HepG2 (cell line): ENCODE data around the gene KIAA0232. TPM values are rescaled to one million over a fixed set of nuclear protein-coding genes. Genes with fewer than 3 reads are reported as not detected.

Experiments used
- ATAC-seq: fragments of 200-7000 bp; cut with Tn5 transposase; 3 replicates; pipeline ENCODE4 v1.9.1; 2020; ENCODE audit warnings: mild to moderate bottlenecking, moderate library complexity
- BruUV-seq: library from RNA; stranded (reverse); fragments of 400-500 nt; replicated peaks from 2 replicates; lab custom pipeline; 2021; lab: Mats Ljungman, UMichigan
- CTCF ChIA-PET: fragments of 300-600 bp; formaldehyde crosslinking; extraction: SDS; loops from one replicate; lab custom pipeline; 2021; ENCODE audit warnings: low total read pairs, inconsistent platforms, low intra/inter-chr PET ratio; lab: Yijun Ruan, JAX
- POLR2A ChIA-PET: fragments of 350-600 bp; sonication (Branson Sonifier 250); formaldehyde crosslinking; loops from one replicate; lab custom pipeline; 2020; ENCODE audit warnings: antibody characterized with exemption, inconsistent platforms; lab: Yijun Ruan, JAX
- DNase-seq: peaks from one replicate; pipeline ENCODE4 v3.0.0-alpha.2; 2015; ENCODE audit warnings: low spot score
- FAIRE-seq: peaks from 3 replicates; lab custom pipeline; 2011; peaks lifted over from hg19 to GRCh38; lab: Jason Lieb, UNC
- H2AFZ ChIP-seq: one replicate; pipeline ENCODE4 v1.6.1; 2011; ENCODE audit warnings: low read length, inconsistent platforms
- H3K27ac ChIP-seq: fragments of 300-600 bp; 3 replicates; pipeline ENCODE4 v1.8.0; 2011; ENCODE audit warnings: mixed run types, mild to moderate bottlenecking, mixed read lengths, low read length, inconsistent platforms; ENCODE audit not compliant: insufficient read depth; ENCODE audit errors: extremely low read length
- H3K27me3 ChIP-seq, 2 experiments: fragments of 200-600 bp in 1 of 2; 2 replicates in 1 of 2; 3 replicates in 1 of 2; pipeline versions ENCODE4 v1.6.0 to v1.8.0; 2011; ENCODE audit warnings: low read length in 2 of 2, mild to moderate bottlenecking in 2 of 2, moderate library complexity in 2 of 2, inconsistent platforms in 1 of 2; ENCODE audit not compliant: insufficient read depth in 2 of 2, control insufficient read depth in 1 of 2
- H3K36me3 ChIP-seq, 2 experiments: fragments of 200-600 bp in 1 of 2; replicated peaks in 1 of 2; 2 replicates in 1 of 2; 3 replicates in 1 of 2; pipeline versions ENCODE4 v1.5.1 to v1.8.0; 2011; ENCODE audit warnings: low read length in 2 of 2, inconsistent platforms in 1 of 2; ENCODE audit not compliant: insufficient read depth in 2 of 2, control insufficient read depth in 1 of 2
- H3K4me1 ChIP-seq: 2 replicates; pipeline ENCODE4 v1.5.1; 2012; ENCODE audit warnings: low read length, inconsistent platforms; ENCODE audit not compliant: insufficient read depth
- H3K4me2 ChIP-seq: 2 replicates; pipeline ENCODE4 v1.6.0; 2011; ENCODE audit warnings: low read depth, low read length, inconsistent platforms
- H3K4me3 ChIP-seq, 3 experiments: fragments of 200-600 bp in 1 of 3; sonication (generic), shearing (Covaris generic) in 1 of 3; replicated peaks in 1 of 3; 2 replicates each; pipeline ENCODE4 v1.5.1; 2011 to 2016; ENCODE audit warnings: low read length in 3 of 3, inconsistent platforms in 2 of 3, low read depth in 2 of 3, mild to moderate bottlenecking in 2 of 3, control low read depth in 1 of 3, mixed read lengths in 1 of 3; ENCODE audit not compliant: insufficient read depth in 1 of 3
- H3K79me2 ChIP-seq: one replicate; pipeline ENCODE4 v1.6.1; 2011; ENCODE audit warnings: low read length, inconsistent platforms; ENCODE audit not compliant: insufficient read depth
- H3K9ac ChIP-seq: 2 replicates; pipeline ENCODE4 v1.6.0; 2011; ENCODE audit warnings: mild to moderate bottlenecking, low read depth, low read length, inconsistent platforms; ENCODE audit not compliant: insufficient read depth
- H3K9me3 ChIP-seq: 2 replicates; pipeline ENCODE4 v1.5.1; 2012; ENCODE audit warnings: mild to moderate bottlenecking, low read length
- H4K20me1 ChIP-seq: 2 replicates; pipeline ENCODE4 v1.6.0; 2011; ENCODE audit warnings: inconsistent platforms, mild to moderate bottlenecking, low read length, moderate library complexity; ENCODE audit not compliant: insufficient read depth
- ARNTL ChIP-seq: sonication (generic); formaldehyde crosslinking; IDR thresholded peaks from 2 replicates; pipeline ENCODE4 v1.4.0; 2020; ENCODE audit warnings: mild to moderate bottlenecking, missing genetic modification reagents
- BRF2 ChIP-seq: sonication (generic); formaldehyde crosslinking; IDR thresholded peaks from 2 replicates; pipeline ENCODE4 v1.8.1; 2022; ENCODE audit warnings: mild to moderate bottlenecking, missing genetic modification reagents
- DR1 ChIP-seq: sonication (generic); formaldehyde crosslinking; IDR thresholded peaks from 2 replicates; pipeline ENCODE4 v1.8.0; 2021; ENCODE audit warnings: mild to moderate bottlenecking, missing genetic modification reagents, inconsistent platforms
- GZF1 ChIP-seq: sonication (generic); formaldehyde crosslinking; IDR thresholded peaks from 2 replicates; pipeline ENCODE4 v1.5.1; 2020; ENCODE audit warnings: mild to moderate bottlenecking, missing genetic modification reagents
- HDAC1 ChIP-seq: sonication (generic); formaldehyde crosslinking; IDR thresholded peaks from 2 replicates; pipeline ENCODE4 v1.5.1; 2020; ENCODE audit warnings: mild to moderate bottlenecking, missing genetic modification reagents
- HNRNPL ChIP-seq: fragments of 200-400 bp; formaldehyde crosslinking; IDR thresholded peaks from 2 replicates; pipeline ENCODE4 v1.6.1; 2017; ENCODE audit warnings: mild to moderate bottlenecking, low read depth, low read length
- IKZF1 ChIP-seq: fragments of 450-650 bp; IDR thresholded peaks from 2 replicates; pipeline ENCODE4 v1.7.1; 2016
- MIER2 ChIP-seq: IDR thresholded peaks from 2 replicates; pipeline ENCODE4 v1.6.1; 2016; ENCODE audit warnings: missing biosample characterization, missing genetic modification reagents
- MZF1 ChIP-seq: sonication (generic); formaldehyde crosslinking; IDR thresholded peaks from 2 replicates; pipeline ENCODE4 v1.8.1; 2023; ENCODE audit warnings: mild to moderate bottlenecking, missing genetic modification reagents, borderline replicate concordance
- NCOA5 ChIP-seq: sonication (generic); formaldehyde crosslinking; IDR thresholded peaks from 2 replicates; pipeline ENCODE4 v1.4.0; 2020; ENCODE audit warnings: missing genetic modification reagents
- PLSCR1 ChIP-seq: sonication (generic); formaldehyde crosslinking; IDR thresholded peaks from 2 replicates; pipeline ENCODE4 v1.5.0; 2020; ENCODE audit warnings: missing genetic modification reagents, mild to moderate bottlenecking, borderline replicate concordance
- ZBTB46 ChIP-seq: sonication (generic); formaldehyde crosslinking; IDR thresholded peaks from 2 replicates; pipeline ENCODE4 v1.4.0; 2020; ENCODE audit warnings: mild to moderate bottlenecking, missing genetic modification reagents, borderline replicate concordance
- ZNF224 ChIP-seq: sonication (generic); formaldehyde crosslinking; IDR thresholded peaks from 2 replicates; pipeline ENCODE4 v1.5.0; 2020; ENCODE audit warnings: mild to moderate bottlenecking, missing genetic modification reagents
- ZNF414 ChIP-seq: sonication (generic); formaldehyde crosslinking; IDR thresholded peaks from 2 replicates; pipeline ENCODE4 v1.5.0; 2020; ENCODE audit warnings: missing genetic modification reagents
- ZNF44 ChIP-seq: sonication (generic); formaldehyde crosslinking; IDR thresholded peaks from 2 replicates; pipeline ENCODE4 v1.5.1; 2020; ENCODE audit warnings: mild to moderate bottlenecking, missing genetic modification reagents
- ZNF557 ChIP-seq: sonication (generic); formaldehyde crosslinking; IDR thresholded peaks from 2 replicates; pipeline ENCODE4 v1.4.0; 2020; ENCODE audit warnings: missing genetic modification reagents
- ZNF704 ChIP-seq: sonication (generic); formaldehyde crosslinking; IDR thresholded peaks from 2 replicates; pipeline ENCODE4 v1.8.1; 2023; ENCODE audit warnings: mild to moderate bottlenecking, inconsistent platforms, moderate library complexity, missing genetic modification reagents, borderline replicate concordance
- ZNF746 ChIP-seq: sonication (generic); formaldehyde crosslinking; IDR thresholded peaks from 2 replicates; pipeline ENCODE4 v1.8.0; 2022; ENCODE audit warnings: mild to moderate bottlenecking, missing genetic modification reagents
- WGBS: methylation state at CpG from one replicate; pipeline ENCODE4 v1.1.6; 2017; ENCODE audit warnings: low lambda C conversion rate; 5-methylcytosine and 5-hydroxymethylcytosine counted together
- in situ Hi-C: cut with HindIII; loops from 2 replicates; pipeline ENCODE4 v1.10.0; 2017; ENCODE audit warnings: low pct_unique_long_range_greater_than_20kb; ENCODE audit not compliant: extremely low pct_ligation_motif_present
- intact Hi-C: fragments of 100-400 bp; cut with micrococcal nuclease; formaldehyde crosslinking; loops from one replicate; pipeline ENCODE4 v1.10.0; 2022; ENCODE audit not compliant: unreplicated experiment
- polyA plus RNA-seq, 8 experiments: library from polyadenylated mRNA; depleted of rRNA in 3 of 8; stranded (reverse) in 7 of 8; unstranded in 1 of 8; fragments of >200 nt; fragmentation: Illumina TruSeq in 4 of 8; extraction: Trizol in 4 of 8; gene quantifications; 2 replicates each; pipeline versions ENCODE4 v1.2.1 to v1.2.3, GENCODE V29; 2011 to 2016; ENCODE audit warnings: low read depth in 4 of 8, missing spikeins in 1 of 8, mixed read lengths in 1 of 8; ENCODE audit not compliant: insufficient read depth in 1 of 8
- total RNA-seq, 5 experiments: library from RNA; depleted of rRNA; stranded (reverse); fragments of >200 nt; fragmentation: Illumina TruSeq; extraction: Trizol; gene quantifications; 2 replicates each; pipeline ENCODE4 v1.2.3, GENCODE V29; 2016; ENCODE audit warnings: low read depth in 1 of 5

The KIAA0232 gene
- total and polyA plus RNA-seq, 2 of the 13 experiments (the other 11 are each of a cell fraction or from before 2014, with no cell fraction given), result 7.8 to 17.1 TPM

- TF ChIP-seq ZNF414 (CRISPR knock-in tag), result 0 out of 2 replicates have a peak, but pooled peaks have one; percentile 10
- 0 out of 2 replicates have a peak, but pooled peaks have one; percentile 20 for TF ChIP-seq HNRNPL
- TF ChIP-seq ZBTB46 (CRISPR knock-in tag), result no peak
These were observed 28.6 kb upstream of the KIAA0232 start (continued) for GRCh38 chr4:6753891-6754290.

DNA sequence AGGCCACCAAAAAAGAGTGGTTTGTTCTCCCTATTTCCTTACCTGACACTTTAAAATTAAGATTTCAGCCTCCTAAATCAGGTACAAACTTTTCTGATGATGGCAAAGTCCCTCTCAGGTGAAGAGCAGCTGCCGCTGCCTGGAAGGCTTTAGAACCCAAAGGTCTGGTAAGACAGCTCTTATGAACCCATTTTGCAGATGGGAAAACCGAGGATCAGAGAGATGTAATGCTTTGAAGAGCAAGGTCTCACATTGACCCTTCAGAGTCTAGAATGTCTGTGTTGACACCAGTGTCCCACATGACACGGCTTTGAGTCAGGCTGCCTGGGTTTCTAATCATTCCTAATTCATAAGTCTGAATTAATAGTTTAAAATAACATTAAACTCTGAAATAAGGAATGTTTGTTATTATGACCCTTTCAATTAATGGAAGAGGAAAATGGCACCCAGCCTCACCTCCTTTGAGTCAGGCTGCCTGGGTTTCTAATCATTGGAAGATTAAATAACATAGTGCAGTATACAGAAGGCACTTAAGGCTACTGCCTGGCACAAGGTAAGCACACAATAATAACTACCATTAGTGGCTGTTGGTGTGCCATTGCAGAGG lies 27.9 kb upstream of the KIAA0232 start:
- no peak; the same call in 2 of the 3 replicates for ATAC-seq
- peaks cover 67% of the 10 kb centered on the region for H3K4me1 ChIP-seq
- H2AFZ ChIP-seq, result no peak overlapping the region
- TF ChIP-seq ARNTL (CRISPR knock-in tag), result no peak
- no peak for TF ChIP-seq MZF1 (CRISPR knock-in tag)
- TF ChIP-seq MIER2 (CRISPR knock-in tag), result no peak
- TF ChIP-seq ZNF224 (CRISPR knock-in tag), result no peak
- TF ChIP-seq GZF1 (CRISPR knock-in tag), result no peak
- TF ChIP-seq ZNF557 (CRISPR knock-in tag), result no peak
- TF ChIP-seq BRF2, result 0 out of 2 replicates have a peak, but pooled peaks have one; percentile 8
- TF ChIP-seq ZNF746 (CRISPR knock-in tag), result no peak
- no peak for TF ChIP-seq NCOA5 (CRISPR knock-in tag)
- 0 out of 2 replicates have a peak, but pooled peaks have one; percentile 3 for TF ChIP-seq ZNF44 (CRISPR knock-in tag)
- TF ChIP-seq IKZF1, result no peak
- no peak for TF ChIP-seq ZNF704 (CRISPR knock-in tag)
- TF ChIP-seq HDAC1 (CRISPR knock-in tag), result no peak
- TF ChIP-seq PLSCR1 (CRISPR knock-in tag), result 0 out of 2 replicates have a peak, but pooled peaks have one; percentile 7
- TF ChIP-seq DR1, result no peak

More for the DNA sequence above, 27.9 kb upstream of the KIAA0232 start:
- no peaks in the 10 kb centered on the region for H3K9me3 ChIP-seq
- in situ Hi-C loops (no loop called here), intact Hi-C loops (no loop called here)
- no peaks in the 10 kb centered on the region; a peak in 1 of 5 replicates for H3K27me3 ChIP-seq
- H4K20me1 ChIP-seq, result no peaks in the 10 kb centered on the region
- ChIA-PET POLR2A (interaction anchor here (1.0 to 9.9 kb wide), 11 partner anchors 16 to 155 kb away, joined by 3 to 207 read pairs (median 5); partner anchors contain the start of genes BLOC1S4, MRFAP1, MRFAP1L1 and S100P), CTCF (no interaction called here)
- H3K4me3 ChIP-seq, result no peak overlapping the region
- FAIRE-seq, result no peak
- peak overlapping the region; percentile 89 for H3K4me2 ChIP-seq
- no peaks in the 10 kb centered on the region for H3K36me3 ChIP-seq
- H3K79me2 ChIP-seq, result no peaks in the 10 kb centered on the region
- no peak for DNase-seq
- WGBS, result 44% methylated on average over 3 of the region's 3 CpGs
- no peak overlapping the region; the same call in 1 of the 2 replicates for H3K9ac ChIP-seq
- no TSS peak for BruUV-seq
- H3K27ac ChIP-seq, result peak overlapping the region; percentile 61
